Activated CD8-positive, alpha-beta memory T cell treated with anti-CD3 and anti-CD28 coated beads, Interleukin-2, amount 50 U/mL, for 48 hours (primary cell): ENCODE results near the gene FAM81A.

Source experiments
- DNase-seq: peaks from one replicate; pipeline ENCODE4 v3.0.0-alpha.2; 2020

The FAM81A gene

GRCh38 chr15:59548501-59549226 lies 110.7 kb downstream of the FAM81A start:
- no peak for DNase-seq

GRCh38 chr15:59549301-59550185 lies 111.6 kb downstream of the FAM81A start:
- DNase-seq, result no peak

- no peak for DNase-seq
Observed at GRCh38 chr15:59550530-59550929, 112.5 kb downstream of the FAM81A start.

GRCh38 chr15:59550956-59551355 lies 113.0 kb downstream of the FAM81A start:
- no peak for DNase-seq

- DNase-seq, result no peak
Observed at GRCh38 chr15:59553879-59554735, 116.1 kb downstream of the FAM81A start.

GRCh38 chr15:59555696-59556095 lies 117.7 kb downstream of the FAM81A start:
- no peak for DNase-seq

GRCh38 chr15:59556380-59556779 lies 118.4 kb downstream of the FAM81A start:
- no peak for DNase-seq

- no peak for DNase-seq
Observed at GRCh38 chr15:59557581-59557980, 119.6 kb downstream of the FAM81A start.

- no peak for DNase-seq
Observed at GRCh38 chr15:59558851-59559250, 120.9 kb downstream of the FAM81A start.

GRCh38 chr15:59561547-59561946 lies 123.6 kb downstream of the FAM81A start:
- no peak for DNase-seq

- no peak for DNase-seq
Observed at GRCh38 chr15:59562448-59563186, 124.6 kb downstream of the FAM81A start.

GRCh38 chr15:59565299-59565698 lies 127.3 kb downstream of the FAM81A start:
- DNase-seq, result no peak

- no peak for DNase-seq
Observed at GRCh38 chr15:59567324-59567723, 129.3 kb downstream of the FAM81A start.

- no peak for DNase-seq
Observed at GRCh38 chr15:59569477-59569876, 131.5 kb downstream of the FAM81A start.

- DNase-seq, result no peak
Observed at GRCh38 chr15:59570315-59570714, 132.3 kb downstream of the FAM81A start.

GRCh38 chr15:59571606-59572005 lies 133.6 kb downstream of the FAM81A start:
- no peak for DNase-seq
